HepG2 (cell line): ENCODE results near the gene ZMYM4. TPM values are rescaled to one million over a fixed set of nuclear protein-coding genes. Genes with fewer than 3 reads are reported as not detected.
A peak's percentile ranks its signal among the peaks of the same experiment; 100 is the strongest.

Experiments used
- CEBPG ChIP-seq: IDR thresholded peaks from 2 replicates; pipeline ENCODE4 v1.6.1; 2016
- PITX1 ChIP-seq: sonication (generic); formaldehyde crosslinking; IDR thresholded peaks from 2 replicates; pipeline ENCODE4 v1.5.1; 2020; ENCODE audit warnings: mild to moderate bottlenecking, missing genetic modification reagents
- STAT6 ChIP-seq: sonication (generic); formaldehyde crosslinking; IDR thresholded peaks from 2 replicates; pipeline ENCODE4 v1.4.0; 2020; ENCODE audit warnings: missing genetic modification reagents, mild to moderate bottlenecking, borderline replicate concordance
- ZBTB43 ChIP-seq: sonication (generic); formaldehyde crosslinking; conservative IDR thresholded peaks from 2 replicates; pipeline ENCODE4 v1.4.0; 2020; ENCODE audit warnings: missing genetic modification reagents
- ZBTB46 ChIP-seq: sonication (generic); formaldehyde crosslinking; IDR thresholded peaks from 2 replicates; pipeline ENCODE4 v1.4.0; 2020; ENCODE audit warnings: mild to moderate bottlenecking, missing genetic modification reagents, borderline replicate concordance
- ZMYM4 ChIP-seq: sonication (generic); formaldehyde crosslinking; IDR thresholded peaks from 2 replicates; pipeline ENCODE4 v1.8.1; 2023; ENCODE audit warnings: mild to moderate bottlenecking, missing genetic modification reagents
- ZNF598 ChIP-seq: sonication (generic); formaldehyde crosslinking; IDR thresholded peaks from 2 replicates; pipeline ENCODE4 v1.5.1; 2020; ENCODE audit warnings: mild to moderate bottlenecking, missing genetic modification reagents, borderline replicate concordance
- ZNF609 ChIP-seq: sonication (generic); formaldehyde crosslinking; IDR thresholded peaks from 2 replicates; pipeline ENCODE4 v1.4.0; 2020; ENCODE audit warnings: mild to moderate bottlenecking, missing genetic modification reagents, borderline replicate concordance
- polyA plus RNA-seq, 8 experiments: library from polyadenylated mRNA; depleted of rRNA in 3 of 8; stranded (reverse) in 7 of 8; unstranded in 1 of 8; fragments of >200 nt; fragmentation: Illumina TruSeq in 4 of 8; extraction: Trizol in 4 of 8; gene quantifications; 2 replicates each; pipeline versions ENCODE4 v1.2.1 to v1.2.3, GENCODE V29; 2011 to 2016; ENCODE audit warnings: low read depth in 4 of 8, missing spikeins in 1 of 8, mixed read lengths in 1 of 8; ENCODE audit not compliant: insufficient read depth in 1 of 8
- total RNA-seq, 5 experiments: library from RNA; depleted of rRNA; stranded (reverse); fragments of >200 nt; fragmentation: Illumina TruSeq; extraction: Trizol; gene quantifications; 2 replicates each; pipeline ENCODE4 v1.2.3, GENCODE V29; 2016; ENCODE audit warnings: low read depth in 1 of 5
- TF ChIP-seq, protein P1 (sequence below): sonication (generic); formaldehyde crosslinking; IDR thresholded peaks from 2 replicates; pipeline ENCODE4 v1.5.0; 2020; ENCODE audit warnings: mild to moderate bottlenecking, missing genetic modification reagents, moderate library complexity
- TF ChIP-seq, protein P2 (sequence below): sonication (generic); formaldehyde crosslinking; IDR thresholded peaks from 2 replicates; pipeline ENCODE4 v1.8.1; 2023; ENCODE audit warnings: mild to moderate bottlenecking, inconsistent platforms, moderate library complexity, missing genetic modification reagents, borderline replicate concordance

ZMYM4 gene
- total and polyA plus RNA-seq, 2 of the 13 experiments (the other 11 are each of a cell fraction or from before 2014, with no cell fraction given) = 13.9 to 37.6 TPM

DNA sequence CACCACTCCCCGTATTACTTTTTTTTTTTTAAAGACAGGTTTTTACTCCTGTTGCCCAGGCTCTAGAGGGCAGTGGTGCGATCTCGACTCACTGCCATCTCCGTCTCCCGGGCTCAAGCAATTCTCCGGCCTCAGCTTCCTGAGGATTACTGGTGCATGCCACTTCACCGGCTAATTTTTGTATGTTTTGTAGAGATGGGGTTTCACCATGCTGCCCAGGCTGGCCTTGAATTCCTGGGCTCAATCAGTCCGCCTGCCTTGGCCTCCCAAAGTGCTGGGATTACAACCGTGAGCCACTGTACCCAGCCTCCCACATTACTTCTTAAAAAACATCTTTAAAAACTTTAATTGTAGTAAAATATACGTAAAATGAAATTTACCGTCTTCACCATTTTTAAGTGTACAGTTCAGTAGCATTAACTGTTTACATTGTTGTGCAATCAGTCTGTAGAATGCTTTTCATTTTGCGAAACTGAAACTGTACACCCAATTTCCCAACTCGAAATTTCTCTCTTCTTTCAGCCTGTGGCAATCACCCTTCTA, 77.0 kb downstream of the ZMYM4 start (continued):
- TF ChIP-seq CEBPG (CRISPR knock-in tag) = peak; percentile 91
- peak; percentile 59; the same call in 1 of the 2 replicates for TF ChIP-seq PITX1 (CRISPR knock-in tag)
- no peak for TF ChIP-seq ZBTB43 (CRISPR knock-in tag)
- TF ChIP-seq ZNF598 = 0 out of 2 replicates have a peak, but pooled peaks have one; percentile 37
- peak; percentile 38 for TF ChIP-seq ZMYM4 (CRISPR knock-in tag)
- 0 out of 2 replicates have a peak, but pooled peaks have one; percentile 40 for TF ChIP-seq STAT6 (CRISPR knock-in tag)
- TF ChIP-seq, protein P1, sequence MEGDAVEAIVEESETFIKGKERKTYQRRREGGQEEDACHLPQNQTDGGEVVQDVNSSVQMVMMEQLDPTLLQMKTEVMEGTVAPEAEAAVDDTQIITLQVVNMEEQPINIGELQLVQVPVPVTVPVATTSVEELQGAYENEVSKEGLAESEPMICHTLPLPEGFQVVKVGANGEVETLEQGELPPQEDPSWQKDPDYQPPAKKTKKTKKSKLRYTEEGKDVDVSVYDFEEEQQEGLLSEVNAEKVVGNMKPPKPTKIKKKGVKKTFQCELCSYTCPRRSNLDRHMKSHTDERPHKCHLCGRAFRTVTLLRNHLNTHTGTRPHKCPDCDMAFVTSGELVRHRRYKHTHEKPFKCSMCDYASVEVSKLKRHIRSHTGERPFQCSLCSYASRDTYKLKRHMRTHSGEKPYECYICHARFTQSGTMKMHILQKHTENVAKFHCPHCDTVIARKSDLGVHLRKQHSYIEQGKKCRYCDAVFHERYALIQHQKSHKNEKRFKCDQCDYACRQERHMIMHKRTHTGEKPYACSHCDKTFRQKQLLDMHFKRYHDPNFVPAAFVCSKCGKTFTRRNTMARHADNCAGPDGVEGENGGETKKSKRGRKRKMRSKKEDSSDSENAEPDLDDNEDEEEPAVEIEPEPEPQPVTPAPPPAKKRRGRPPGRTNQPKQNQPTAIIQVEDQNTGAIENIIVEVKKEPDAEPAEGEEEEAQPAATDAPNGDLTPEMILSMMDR (CRISPR knock-in tag) = peak; percentile 61
- no peak for TF ChIP-seq ZBTB46 (CRISPR knock-in tag)
- TF ChIP-seq, protein P2, sequence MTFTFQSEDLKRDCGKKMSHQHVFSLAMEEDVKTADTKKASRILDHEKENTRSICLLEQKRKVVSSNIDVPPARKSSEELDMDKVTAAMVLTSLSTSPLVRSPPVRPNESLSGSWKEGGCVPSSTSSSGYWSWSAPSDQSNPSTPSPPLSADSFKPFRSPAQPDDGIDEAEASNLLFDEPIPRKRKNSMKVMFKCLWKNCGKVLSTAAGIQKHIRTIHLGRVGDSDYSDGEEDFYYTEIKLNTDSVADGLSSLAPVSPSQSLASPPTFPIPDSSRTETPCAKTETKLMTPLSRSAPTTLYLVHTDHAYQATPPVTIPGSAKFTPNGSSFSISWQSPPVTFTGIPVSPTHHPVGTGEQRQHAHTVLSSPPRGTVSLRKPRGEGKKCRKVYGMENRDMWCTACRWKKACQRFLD (CRISPR knock-in tag) = no peak
- TF ChIP-seq ZNF609 (CRISPR knock-in tag) = no peak
